WTC11 (cell line): ENCODE data around the gene FAXDC2. TPM values are rescaled to one million over a fixed set of nuclear protein-coding genes. Genes with fewer than 3 reads are reported as not detected.

Experiments used
- ATAC-seq: fragments of 200-7000 bp; cut with Tn5 transposase; 2 replicates; pipeline ENCODE4 v1.10.0; 2021; ENCODE audit warnings: mild to moderate bottlenecking, moderate library complexity
- CTCF ChIA-PET: fragments of 300-600 bp; sonication (Branson Sonifier 250); formaldehyde crosslinking; loops from one replicate; lab custom pipeline; 2021; ENCODE audit warnings: antibody characterized with exemption; lab: Charles Lee
- POLR2A ChIA-PET: fragments of 350-600 bp; sonication (Branson Sonifier 250); formaldehyde crosslinking; loops from one replicate; lab custom pipeline; 2021; ENCODE audit warnings: antibody characterized with exemption; lab: Charles Lee
- DNase-seq: peaks from one replicate; pipeline ENCODE4 v3.0.0; 2021; ENCODE audit warnings: low spot score
- H3K27ac Mint-ChIP-seq: 2 replicates; pipeline ENCODE4 v1.8.0; 2021; ENCODE audit warnings: mixed read lengths
- H3K27me3 Mint-ChIP-seq: 2 replicates; pipeline ENCODE4 v1.8.0; 2021; ENCODE audit warnings: low read depth, mild to moderate bottlenecking, moderate library complexity, mixed read lengths
- H3K36me3 Mint-ChIP-seq: 2 replicates; pipeline ENCODE4 v1.8.0; 2021; ENCODE audit warnings: mixed read lengths
- H3K4me1 Mint-ChIP-seq: 2 replicates; pipeline ENCODE4 v1.8.0; 2022; ENCODE audit warnings: mixed read lengths
- H3K4me3 Mint-ChIP-seq: 2 replicates; pipeline ENCODE4 v1.8.0; 2021; ENCODE audit warnings: mild to moderate bottlenecking, moderate library complexity, mixed read lengths
- H3K9me3 Mint-ChIP-seq: 2 replicates; pipeline ENCODE4 v1.8.0; 2021; ENCODE audit warnings: mixed read lengths
- CBFB ChIP-seq: sonication (generic); formaldehyde crosslinking; IDR thresholded peaks from 2 replicates; pipeline ENCODE4 v1.8.1; 2022; ENCODE audit warnings: mild to moderate bottlenecking, low read depth, missing genetic modification reagents
- ETV6 ChIP-seq: sonication (generic); formaldehyde crosslinking; IDR thresholded peaks from 2 replicates; pipeline ENCODE4 v1.8.1; 2022; ENCODE audit warnings: mild to moderate bottlenecking, missing genetic modification reagents
- FOXJ3 ChIP-seq: sonication (generic); formaldehyde crosslinking; IDR thresholded peaks from 2 replicates; pipeline ENCODE4 v1.9.0; 2021; ENCODE audit warnings: missing genetic modification reagents, mild to moderate bottlenecking, borderline replicate concordance
- FOXK1 ChIP-seq: sonication (generic); formaldehyde crosslinking; IDR thresholded peaks from 2 replicates; pipeline ENCODE4 v1.8.0; 2022; ENCODE audit warnings: mild to moderate bottlenecking, moderate library complexity, missing genetic modification reagents
- HMGA2 ChIP-seq: fragments of 250-450 bp; sonication (Bioruptor Pico); IDR thresholded peaks from 2 replicates; pipeline ENCODE4 v1.4.0; 2021; ENCODE audit warnings: mild to moderate bottlenecking, moderate library complexity
- JUN ChIP-seq: sonication (generic); formaldehyde crosslinking; IDR thresholded peaks from 2 replicates; pipeline ENCODE4 v1.8.0; 2023; ENCODE audit warnings: mild to moderate bottlenecking, missing genetic modification reagents
- KAT7 ChIP-seq: sonication (generic); formaldehyde crosslinking; IDR thresholded peaks from 2 replicates; pipeline ENCODE4 v1.8.1; 2023; ENCODE audit warnings: missing genetic modification reagents, mild to moderate bottlenecking, borderline replicate concordance
- MXD4 ChIP-seq: fragments of 250-450 bp; sonication (Bioruptor Pico); IDR thresholded peaks from 2 replicates; pipeline ENCODE4 v1.8.0; 2021; ENCODE audit warnings: mild to moderate bottlenecking, moderate library complexity, borderline replicate concordance
- NR3C1 ChIP-seq: sonication (generic); formaldehyde crosslinking; conservative IDR thresholded peaks from 2 replicates; pipeline ENCODE4 v1.8.1; 2023; ENCODE audit warnings: low read depth, mild to moderate bottlenecking, missing genetic modification reagents
- OVOL2 ChIP-seq: fragments of 250-450 bp; sonication (Bioruptor Pico); IDR thresholded peaks from 2 replicates; pipeline ENCODE4 v1.9.0; 2021; ENCODE audit warnings: mild to moderate bottlenecking, borderline replicate concordance
- PRRX2 ChIP-seq: fragments of 250-450 bp; sonication (Bioruptor Pico); IDR thresholded peaks from 2 replicates; pipeline ENCODE4 v1.8.0; 2021; ENCODE audit warnings: mild to moderate bottlenecking
- RORB ChIP-seq: fragments of 250-450 bp; sonication (Bioruptor Pico); IDR thresholded peaks from 2 replicates; pipeline ENCODE4 v1.9.0; 2021; ENCODE audit warnings: mild to moderate bottlenecking
- SOX15 ChIP-seq: fragments of 250-450 bp; sonication (Bioruptor Pico); IDR thresholded peaks from 2 replicates; pipeline ENCODE4 v1.9.0; 2021; ENCODE audit warnings: mild to moderate bottlenecking
- ZNF138 ChIP-seq: sonication (generic); formaldehyde crosslinking; conservative IDR thresholded peaks from 2 replicates; pipeline ENCODE4 v1.8.1; 2022; ENCODE audit warnings: mild to moderate bottlenecking, moderate library complexity, missing genetic modification reagents
- total RNA-seq: library from RNA; stranded (reverse); gene quantifications from 3 replicates; pipeline ENCODE4 v1.2.3, GENCODE V29; 2021
- TF ChIP-seq, protein P1 (sequence below): sonication (generic); formaldehyde crosslinking; IDR thresholded peaks from 2 replicates; pipeline ENCODE4 v1.8.1; 2023; ENCODE audit warnings: mild to moderate bottlenecking, missing genetic modification reagents, borderline replicate concordance
- TF ChIP-seq, protein P2 (sequence below): fragments of 250-450 bp; sonication (Bioruptor Pico); IDR thresholded peaks from 2 replicates; pipeline ENCODE4 v1.9.0; 2021; ENCODE audit warnings: mild to moderate bottlenecking
- TF ChIP-seq, protein P3 (sequence below): sonication (generic); formaldehyde crosslinking; IDR thresholded peaks from 2 replicates; pipeline ENCODE4 v1.8.1; 2022; ENCODE audit warnings: mild to moderate bottlenecking, moderate library complexity, missing genetic modification reagents
- TF ChIP-seq, protein P4 (sequence below): sonication (generic); formaldehyde crosslinking; conservative IDR thresholded peaks from 2 replicates; pipeline ENCODE4 v1.8.1; 2022; ENCODE audit warnings: mild to moderate bottlenecking, missing genetic modification reagents
- TF ChIP-seq, protein P5 (sequence below): fragments of 200-600 bp; IDR thresholded peaks from 2 replicates; pipeline ENCODE4 v1.8.0; 2022; ENCODE audit warnings: antibody characterized with exemption
- TF ChIP-seq, protein P6 (sequence below): fragments of 250-450 bp; sonication (Bioruptor Pico); IDR thresholded peaks from 2 replicates; pipeline ENCODE4 v1.9.0; 2021; ENCODE audit warnings: moderate library complexity, mild to moderate bottlenecking, inconsistent platforms, borderline replicate concordance
- TF ChIP-seq, protein P7 (sequence below): sonication (generic); formaldehyde crosslinking; IDR thresholded peaks from 2 replicates; pipeline ENCODE4 v1.8.1; 2022; ENCODE audit warnings: mild to moderate bottlenecking, missing genetic modification reagents, moderate library complexity, borderline replicate concordance
- TF ChIP-seq, protein P8 (sequence below): fragments of 250-450 bp; sonication (Bioruptor Pico); IDR thresholded peaks from 2 replicates; pipeline ENCODE4 v1.8.0; 2021; ENCODE audit warnings: mild to moderate bottlenecking
- TF ChIP-seq, protein P9 (sequence below): sonication (generic); formaldehyde crosslinking; IDR thresholded peaks from 2 replicates; pipeline ENCODE4 v1.8.0; 2022; ENCODE audit warnings: mild to moderate bottlenecking, missing genetic modification reagents

FAXDC2 gene
- total RNA-seq, 1 experiment from 2014 or later = 3.9 TPM

DNA sequence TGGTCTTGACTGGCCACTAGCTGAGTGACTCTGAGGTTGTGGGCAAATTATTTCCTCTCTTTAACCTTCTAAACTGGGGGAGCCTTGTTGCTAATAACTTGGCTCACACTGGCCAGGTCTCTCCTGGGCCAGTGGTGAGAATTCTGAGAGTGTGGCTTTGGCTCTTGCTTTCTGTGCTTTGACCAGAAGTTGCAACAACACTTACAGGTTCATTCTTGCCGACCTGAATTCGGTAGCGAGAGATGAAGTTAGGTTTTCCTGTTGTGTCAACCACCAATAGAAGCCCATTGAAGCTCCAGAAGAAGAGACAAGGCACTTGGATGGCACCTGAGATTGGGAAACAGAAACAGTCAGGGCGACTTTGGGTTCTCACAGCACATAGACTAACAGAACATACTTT is 19.8 kb downstream of the FAXDC2 start (continued):
- TF ChIP-seq, protein P1, sequence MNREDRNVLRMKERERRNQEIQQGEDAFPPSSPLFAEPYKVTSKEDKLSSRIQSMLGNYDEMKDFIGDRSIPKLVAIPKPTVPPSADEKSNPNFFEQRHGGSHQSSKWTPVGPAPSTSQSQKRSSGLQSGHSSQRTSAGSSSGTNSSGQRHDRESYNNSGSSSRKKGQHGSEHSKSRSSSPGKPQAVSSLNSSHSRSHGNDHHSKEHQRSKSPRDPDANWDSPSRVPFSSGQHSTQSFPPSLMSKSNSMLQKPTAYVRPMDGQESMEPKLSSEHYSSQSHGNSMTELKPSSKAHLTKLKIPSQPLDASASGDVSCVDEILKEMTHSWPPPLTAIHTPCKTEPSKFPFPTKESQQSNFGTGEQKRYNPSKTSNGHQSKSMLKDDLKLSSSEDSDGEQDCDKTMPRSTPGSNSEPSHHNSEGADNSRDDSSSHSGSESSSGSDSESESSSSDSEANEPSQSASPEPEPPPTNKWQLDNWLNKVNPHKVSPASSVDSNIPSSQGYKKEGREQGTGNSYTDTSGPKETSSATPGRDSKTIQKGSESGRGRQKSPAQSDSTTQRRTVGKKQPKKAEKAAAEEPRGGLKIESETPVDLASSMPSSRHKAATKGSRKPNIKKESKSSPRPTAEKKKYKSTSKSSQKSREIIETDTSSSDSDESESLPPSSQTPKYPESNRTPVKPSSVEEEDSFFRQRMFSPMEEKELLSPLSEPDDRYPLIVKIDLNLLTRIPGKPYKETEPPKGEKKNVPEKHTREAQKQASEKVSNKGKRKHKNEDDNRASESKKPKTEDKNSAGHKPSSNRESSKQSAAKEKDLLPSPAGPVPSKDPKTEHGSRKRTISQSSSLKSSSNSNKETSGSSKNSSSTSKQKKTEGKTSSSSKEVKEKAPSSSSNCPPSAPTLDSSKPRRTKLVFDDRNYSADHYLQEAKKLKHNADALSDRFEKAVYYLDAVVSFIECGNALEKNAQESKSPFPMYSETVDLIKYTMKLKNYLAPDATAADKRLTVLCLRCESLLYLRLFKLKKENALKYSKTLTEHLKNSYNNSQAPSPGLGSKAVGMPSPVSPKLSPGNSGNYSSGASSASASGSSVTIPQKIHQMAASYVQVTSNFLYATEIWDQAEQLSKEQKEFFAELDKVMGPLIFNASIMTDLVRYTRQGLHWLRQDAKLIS (CRISPR knock-in tag) = no peak
- TF ChIP-seq NR3C1 (CRISPR knock-in tag) = no peak
- TF ChIP-seq, protein P2, sequence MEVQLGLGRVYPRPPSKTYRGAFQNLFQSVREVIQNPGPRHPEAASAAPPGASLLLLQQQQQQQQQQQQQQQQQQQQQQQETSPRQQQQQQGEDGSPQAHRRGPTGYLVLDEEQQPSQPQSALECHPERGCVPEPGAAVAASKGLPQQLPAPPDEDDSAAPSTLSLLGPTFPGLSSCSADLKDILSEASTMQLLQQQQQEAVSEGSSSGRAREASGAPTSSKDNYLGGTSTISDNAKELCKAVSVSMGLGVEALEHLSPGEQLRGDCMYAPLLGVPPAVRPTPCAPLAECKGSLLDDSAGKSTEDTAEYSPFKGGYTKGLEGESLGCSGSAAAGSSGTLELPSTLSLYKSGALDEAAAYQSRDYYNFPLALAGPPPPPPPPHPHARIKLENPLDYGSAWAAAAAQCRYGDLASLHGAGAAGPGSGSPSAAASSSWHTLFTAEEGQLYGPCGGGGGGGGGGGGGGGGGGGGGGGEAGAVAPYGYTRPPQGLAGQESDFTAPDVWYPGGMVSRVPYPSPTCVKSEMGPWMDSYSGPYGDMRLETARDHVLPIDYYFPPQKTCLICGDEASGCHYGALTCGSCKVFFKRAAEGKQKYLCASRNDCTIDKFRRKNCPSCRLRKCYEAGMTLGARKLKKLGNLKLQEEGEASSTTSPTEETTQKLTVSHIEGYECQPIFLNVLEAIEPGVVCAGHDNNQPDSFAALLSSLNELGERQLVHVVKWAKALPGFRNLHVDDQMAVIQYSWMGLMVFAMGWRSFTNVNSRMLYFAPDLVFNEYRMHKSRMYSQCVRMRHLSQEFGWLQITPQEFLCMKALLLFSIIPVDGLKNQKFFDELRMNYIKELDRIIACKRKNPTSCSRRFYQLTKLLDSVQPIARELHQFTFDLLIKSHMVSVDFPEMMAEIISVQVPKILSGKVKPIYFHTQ (CRISPR knock-in tag) = no peak
- no peak for TF ChIP-seq CBFB (CRISPR knock-in tag)
- TF ChIP-seq FOXJ3 (CRISPR knock-in tag) = no peak
- no peak for TF ChIP-seq PRRX2
- TF ChIP-seq ZNF138 = no peak
- TF ChIP-seq, all 79 proteins: peak for 0

DNA sequence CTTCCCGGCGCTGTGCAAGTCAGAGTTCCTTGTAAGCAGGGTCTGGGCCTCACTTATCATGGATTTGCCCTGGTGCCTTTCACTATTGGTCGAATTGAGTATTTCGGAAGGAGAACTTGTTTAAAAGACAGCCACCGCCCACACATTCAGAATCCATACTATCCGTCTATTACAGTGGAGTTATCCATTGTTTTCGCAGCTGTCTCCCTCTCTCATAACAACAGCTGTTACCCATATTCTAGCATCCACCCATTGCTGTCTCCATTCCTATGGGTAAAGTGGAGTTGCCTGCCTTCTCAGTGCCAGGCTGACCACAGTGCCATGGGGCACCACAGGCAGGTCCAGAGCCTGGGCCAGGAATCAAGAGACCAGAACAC is 20.2 kb downstream of the FAXDC2 start:
- Mint-ChIP-seq H3K4me3 (no peak overlapping the region), H3K9me3 (no peaks in the 10 kb centered on the region), H3K36me3 (peaks cover 32% of the 10 kb centered on the region), H3K27ac (no peak overlapping the region), H3K4me1 (no peaks in the 10 kb centered on the region), H3K27me3 (no peaks in the 10 kb centered on the region)
- no peak for DNase-seq
- no peak for ATAC-seq
- CTCF ChIA-PET = no interaction called here
- POLR2A ChIA-PET = interaction anchor here (0.5 kb wide), 1 partner anchor 16 kb away, joined by 4 read pairs; no protein-coding TSS in a partner anchor
- TF ChIP-seq CBFB (CRISPR knock-in tag) = no peak
- TF ChIP-seq OVOL2 = no peak
- TF ChIP-seq, protein P3, sequence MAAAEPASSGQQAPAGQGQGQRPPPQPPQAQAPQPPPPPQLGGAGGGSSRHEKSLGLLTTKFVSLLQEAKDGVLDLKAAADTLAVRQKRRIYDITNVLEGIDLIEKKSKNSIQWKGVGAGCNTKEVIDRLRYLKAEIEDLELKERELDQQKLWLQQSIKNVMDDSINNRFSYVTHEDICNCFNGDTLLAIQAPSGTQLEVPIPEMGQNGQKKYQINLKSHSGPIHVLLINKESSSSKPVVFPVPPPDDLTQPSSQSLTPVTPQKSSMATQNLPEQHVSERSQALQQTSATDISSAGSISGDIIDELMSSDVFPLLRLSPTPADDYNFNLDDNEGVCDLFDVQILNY = no peak
- TF ChIP-seq MXD4 = no peak
- TF ChIP-seq, protein P4, sequence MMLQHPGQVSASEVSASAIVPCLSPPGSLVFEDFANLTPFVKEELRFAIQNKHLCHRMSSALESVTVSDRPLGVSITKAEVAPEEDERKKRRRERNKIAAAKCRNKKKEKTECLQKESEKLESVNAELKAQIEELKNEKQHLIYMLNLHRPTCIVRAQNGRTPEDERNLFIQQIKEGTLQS (CRISPR knock-in tag) = no peak
- TF ChIP-seq ETV6 (CRISPR knock-in tag) = no peak
- TF ChIP-seq, protein P5, sequence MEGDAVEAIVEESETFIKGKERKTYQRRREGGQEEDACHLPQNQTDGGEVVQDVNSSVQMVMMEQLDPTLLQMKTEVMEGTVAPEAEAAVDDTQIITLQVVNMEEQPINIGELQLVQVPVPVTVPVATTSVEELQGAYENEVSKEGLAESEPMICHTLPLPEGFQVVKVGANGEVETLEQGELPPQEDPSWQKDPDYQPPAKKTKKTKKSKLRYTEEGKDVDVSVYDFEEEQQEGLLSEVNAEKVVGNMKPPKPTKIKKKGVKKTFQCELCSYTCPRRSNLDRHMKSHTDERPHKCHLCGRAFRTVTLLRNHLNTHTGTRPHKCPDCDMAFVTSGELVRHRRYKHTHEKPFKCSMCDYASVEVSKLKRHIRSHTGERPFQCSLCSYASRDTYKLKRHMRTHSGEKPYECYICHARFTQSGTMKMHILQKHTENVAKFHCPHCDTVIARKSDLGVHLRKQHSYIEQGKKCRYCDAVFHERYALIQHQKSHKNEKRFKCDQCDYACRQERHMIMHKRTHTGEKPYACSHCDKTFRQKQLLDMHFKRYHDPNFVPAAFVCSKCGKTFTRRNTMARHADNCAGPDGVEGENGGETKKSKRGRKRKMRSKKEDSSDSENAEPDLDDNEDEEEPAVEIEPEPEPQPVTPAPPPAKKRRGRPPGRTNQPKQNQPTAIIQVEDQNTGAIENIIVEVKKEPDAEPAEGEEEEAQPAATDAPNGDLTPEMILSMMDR = no peak
- no peak for TF ChIP-seq JUN (CRISPR knock-in tag)
- no peak for TF ChIP-seq RORB (CRISPR knock-in tag)
- TF ChIP-seq SOX15 (CRISPR knock-in tag) = no peak
- TF ChIP-seq, protein P6, sequence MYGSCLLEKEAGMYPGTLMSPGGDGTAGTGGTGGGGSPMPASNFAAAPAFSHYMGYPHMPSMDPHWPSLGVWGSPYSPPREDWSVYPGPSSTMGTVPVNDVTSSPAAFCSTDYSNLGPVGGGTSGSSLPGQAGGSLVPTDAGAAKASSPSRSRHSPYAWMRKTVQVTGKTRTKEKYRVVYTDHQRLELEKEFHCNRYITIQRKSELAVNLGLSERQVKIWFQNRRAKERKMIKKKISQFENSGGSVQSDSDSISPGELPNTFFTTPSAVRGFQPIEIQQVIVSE (CRISPR knock-in tag) = no peak
- TF ChIP-seq, protein P7, sequence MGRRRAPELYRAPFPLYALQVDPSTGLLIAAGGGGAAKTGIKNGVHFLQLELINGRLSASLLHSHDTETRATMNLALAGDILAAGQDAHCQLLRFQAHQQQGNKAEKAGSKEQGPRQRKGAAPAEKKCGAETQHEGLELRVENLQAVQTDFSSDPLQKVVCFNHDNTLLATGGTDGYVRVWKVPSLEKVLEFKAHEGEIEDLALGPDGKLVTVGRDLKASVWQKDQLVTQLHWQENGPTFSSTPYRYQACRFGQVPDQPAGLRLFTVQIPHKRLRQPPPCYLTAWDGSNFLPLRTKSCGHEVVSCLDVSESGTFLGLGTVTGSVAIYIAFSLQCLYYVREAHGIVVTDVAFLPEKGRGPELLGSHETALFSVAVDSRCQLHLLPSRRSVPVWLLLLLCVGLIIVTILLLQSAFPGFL (CRISPR knock-in tag) = no peak
- no peak for TF ChIP-seq ZNF138
- TF ChIP-seq KAT7 (CRISPR knock-in tag) = no peak
- TF ChIP-seq, protein P8, sequence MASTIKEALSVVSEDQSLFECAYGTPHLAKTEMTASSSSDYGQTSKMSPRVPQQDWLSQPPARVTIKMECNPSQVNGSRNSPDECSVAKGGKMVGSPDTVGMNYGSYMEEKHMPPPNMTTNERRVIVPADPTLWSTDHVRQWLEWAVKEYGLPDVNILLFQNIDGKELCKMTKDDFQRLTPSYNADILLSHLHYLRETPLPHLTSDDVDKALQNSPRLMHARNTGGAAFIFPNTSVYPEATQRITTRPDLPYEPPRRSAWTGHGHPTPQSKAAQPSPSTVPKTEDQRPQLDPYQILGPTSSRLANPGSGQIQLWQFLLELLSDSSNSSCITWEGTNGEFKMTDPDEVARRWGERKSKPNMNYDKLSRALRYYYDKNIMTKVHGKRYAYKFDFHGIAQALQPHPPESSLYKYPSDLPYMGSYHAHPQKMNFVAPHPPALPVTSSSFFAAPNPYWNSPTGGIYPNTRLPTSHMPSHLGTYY (CRISPR knock-in tag) = no peak
- TF ChIP-seq, protein P9, sequence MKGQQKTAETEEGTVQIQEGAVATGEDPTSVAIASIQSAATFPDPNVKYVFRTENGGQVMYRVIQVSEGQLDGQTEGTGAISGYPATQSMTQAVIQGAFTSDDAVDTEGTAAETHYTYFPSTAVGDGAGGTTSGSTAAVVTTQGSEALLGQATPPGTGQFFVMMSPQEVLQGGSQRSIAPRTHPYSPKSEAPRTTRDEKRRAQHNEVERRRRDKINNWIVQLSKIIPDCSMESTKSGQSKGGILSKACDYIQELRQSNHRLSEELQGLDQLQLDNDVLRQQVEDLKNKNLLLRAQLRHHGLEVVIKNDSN (CRISPR knock-in tag) = no peak
- no peak for TF ChIP-seq HMGA2 (CRISPR knock-in tag)
- TF ChIP-seq FOXK1 (CRISPR knock-in tag) = no peak
